Glutamatergic neuron (in vitro differentiated cells): Measurements from ENCODE around the gene MT1H. TPM values are rescaled to one million over a fixed set of nuclear protein-coding genes. Genes with fewer than 3 reads are reported as not detected.

Experiments used
- DNase-seq: peaks from one replicate; pipeline ENCODE4 v3.0.0; 2022
- H3K27ac Mint-ChIP-seq: one replicate; pipeline ENCODE4 v1.8.0; 2020; ENCODE audit warnings: mild to moderate bottlenecking, mixed read lengths, inconsistent platforms; ENCODE audit not compliant: unreplicated experiment
- H3K27me3 Mint-ChIP-seq: one replicate; pipeline ENCODE4 v1.8.0; 2020; ENCODE audit warnings: mild to moderate bottlenecking, moderate library complexity, mixed read lengths, inconsistent platforms; ENCODE audit not compliant: unreplicated experiment
- H3K36me3 Mint-ChIP-seq: one replicate; pipeline ENCODE4 v1.8.0; 2020; ENCODE audit warnings: mild to moderate bottlenecking, mixed read lengths, inconsistent platforms; ENCODE audit not compliant: unreplicated experiment
- H3K4me1 Mint-ChIP-seq: one replicate; pipeline ENCODE4 v1.8.0; 2020; ENCODE audit warnings: mild to moderate bottlenecking, low read depth, mixed read lengths, inconsistent platforms; ENCODE audit not compliant: unreplicated experiment
- H3K4me3 Mint-ChIP-seq: one replicate; pipeline ENCODE4 v1.8.0; 2020; ENCODE audit warnings: mild to moderate bottlenecking, mixed read lengths, inconsistent platforms; ENCODE audit not compliant: unreplicated experiment
- H3K9me3 Mint-ChIP-seq: one replicate; pipeline ENCODE4 v1.8.0; 2020; ENCODE audit warnings: mild to moderate bottlenecking, moderate library complexity, mixed read lengths, inconsistent platforms; ENCODE audit not compliant: unreplicated experiment
- total RNA-seq: library from RNA; stranded (reverse); fragmentation: NEBNext Ultra II Directional; extraction: Animal tissue kit (Norgen Biotek cat#: 25700); gene quantifications from one replicate; pipeline ENCODE4 v1.2.1, GENCODE V29; 2021; ENCODE audit not compliant: unreplicated experiment
- TF ChIP-seq, protein P1 (sequence below): fragments of 200-600 bp; sonication (generic); IDR thresholded peaks from one replicate; pipeline ENCODE4 v1.5.0; 2021; ENCODE audit not compliant: partially characterized antibody, unreplicated experiment

MT1H gene
- total RNA-seq, 1 donor from 2014 or later = not detected

DNA sequence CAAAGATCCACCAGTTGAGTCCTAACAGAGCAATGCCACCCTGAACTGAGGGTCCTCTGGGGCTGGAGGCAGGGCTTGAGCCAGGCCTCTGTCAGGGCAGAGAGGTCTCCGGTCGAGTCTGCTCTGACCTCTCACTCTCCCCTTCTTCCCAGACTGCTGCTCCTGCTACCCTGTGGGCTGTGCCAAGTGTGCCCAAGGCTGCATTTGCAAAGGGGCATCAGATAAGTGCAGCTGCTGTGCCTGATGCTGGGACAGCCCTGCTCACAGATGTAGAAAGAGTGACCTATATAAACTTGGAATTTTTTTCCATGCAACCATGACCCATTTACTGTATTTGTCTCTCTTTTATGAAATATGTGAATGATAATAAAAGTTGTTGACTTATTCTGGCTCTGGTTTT lies 20.3 kb upstream of the MT1H start:
- peaks cover 18% of the 10 kb centered on the region for H3K27me3 Mint-ChIP-seq

DNA sequence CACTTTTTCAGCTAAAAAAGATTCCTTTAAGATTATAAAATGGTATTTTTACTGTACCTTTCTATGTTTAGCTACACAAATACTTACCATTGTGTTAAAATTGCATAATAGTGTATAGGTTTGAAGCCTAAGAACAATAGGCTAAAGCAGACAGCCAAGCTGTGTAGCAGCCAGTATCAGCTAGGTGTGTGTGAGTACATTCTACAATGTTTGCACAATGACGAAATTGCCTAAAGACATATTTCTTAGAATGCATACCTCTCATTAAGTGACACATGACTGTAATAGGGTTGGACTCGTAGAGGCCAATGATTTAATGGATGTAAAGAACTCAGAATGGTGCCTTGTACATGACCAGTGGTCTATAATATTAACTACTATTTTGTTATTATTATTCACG lies 19.8 kb upstream of the MT1H start:
- TF ChIP-seq, protein P1, sequence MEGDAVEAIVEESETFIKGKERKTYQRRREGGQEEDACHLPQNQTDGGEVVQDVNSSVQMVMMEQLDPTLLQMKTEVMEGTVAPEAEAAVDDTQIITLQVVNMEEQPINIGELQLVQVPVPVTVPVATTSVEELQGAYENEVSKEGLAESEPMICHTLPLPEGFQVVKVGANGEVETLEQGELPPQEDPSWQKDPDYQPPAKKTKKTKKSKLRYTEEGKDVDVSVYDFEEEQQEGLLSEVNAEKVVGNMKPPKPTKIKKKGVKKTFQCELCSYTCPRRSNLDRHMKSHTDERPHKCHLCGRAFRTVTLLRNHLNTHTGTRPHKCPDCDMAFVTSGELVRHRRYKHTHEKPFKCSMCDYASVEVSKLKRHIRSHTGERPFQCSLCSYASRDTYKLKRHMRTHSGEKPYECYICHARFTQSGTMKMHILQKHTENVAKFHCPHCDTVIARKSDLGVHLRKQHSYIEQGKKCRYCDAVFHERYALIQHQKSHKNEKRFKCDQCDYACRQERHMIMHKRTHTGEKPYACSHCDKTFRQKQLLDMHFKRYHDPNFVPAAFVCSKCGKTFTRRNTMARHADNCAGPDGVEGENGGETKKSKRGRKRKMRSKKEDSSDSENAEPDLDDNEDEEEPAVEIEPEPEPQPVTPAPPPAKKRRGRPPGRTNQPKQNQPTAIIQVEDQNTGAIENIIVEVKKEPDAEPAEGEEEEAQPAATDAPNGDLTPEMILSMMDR = no peak

More for the DNA sequence above, 20.3 kb upstream of the MT1H start:
- peaks cover 7% of the 10 kb centered on the region for H3K9me3 Mint-ChIP-seq
- no peak overlapping the region for H3K4me3 Mint-ChIP-seq
- H3K4me1 Mint-ChIP-seq = no peaks in the 10 kb centered on the region
- TF ChIP-seq, protein P1 = no peak
- DNase-seq = no peak
- no peaks in the 10 kb centered on the region for H3K36me3 Mint-ChIP-seq
- no peak overlapping the region for H3K27ac Mint-ChIP-seq

DNA sequence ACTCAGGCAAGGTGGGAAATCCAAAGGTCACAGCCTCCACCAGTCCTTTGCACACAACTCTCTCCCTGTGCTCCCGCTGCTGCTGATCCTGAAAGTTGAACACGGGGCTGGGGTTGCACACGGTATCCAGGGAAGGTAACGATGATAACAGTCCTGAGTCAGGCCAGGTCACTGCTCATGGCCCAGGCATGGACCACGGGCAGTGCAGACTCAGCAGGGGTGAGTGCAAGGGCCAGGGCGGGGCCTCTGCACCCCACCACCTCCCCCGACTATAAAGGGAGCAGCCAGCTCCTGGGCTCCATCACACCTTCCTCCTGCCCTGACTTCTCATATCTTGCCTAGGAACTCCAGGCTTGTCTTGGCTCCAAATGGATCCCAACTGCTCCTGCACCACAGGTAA lies 18.0 kb upstream of the MT1H start, which contains the start of gene MT1B:
Gene MT1B (plus strand): TSS at position 301 of the 400 bp plus-strand sequence. CDS start 68 bp downstream, at position 369.
- Mint-ChIP-seq H3K36me3 (no peaks in the 10 kb centered on the region), H3K27me3 (peaks cover 4% of the 10 kb centered on the region), H3K4me3 (no peak within 1 kb of the TSS), H3K9me3 (peaks cover 5% of the 10 kb centered on the region), H3K4me1 (no peaks in the 10 kb centered on the region), H3K27ac (no peak within 1 kb of the TSS)
- TF ChIP-seq, protein P1 = no peak
- DNase-seq = no peak

More for the DNA sequence above, 19.8 kb upstream of the MT1H start:
- no peaks in the 10 kb centered on the region for H3K4me1 Mint-ChIP-seq
- no peak overlapping the region for H3K4me3 Mint-ChIP-seq
- peaks cover 12% of the 10 kb centered on the region for H3K27me3 Mint-ChIP-seq
- peaks cover 7% of the 10 kb centered on the region for H3K9me3 Mint-ChIP-seq
- DNase-seq = no peak
- no peak overlapping the region for H3K27ac Mint-ChIP-seq
- no peaks in the 10 kb centered on the region for H3K36me3 Mint-ChIP-seq

DNA sequence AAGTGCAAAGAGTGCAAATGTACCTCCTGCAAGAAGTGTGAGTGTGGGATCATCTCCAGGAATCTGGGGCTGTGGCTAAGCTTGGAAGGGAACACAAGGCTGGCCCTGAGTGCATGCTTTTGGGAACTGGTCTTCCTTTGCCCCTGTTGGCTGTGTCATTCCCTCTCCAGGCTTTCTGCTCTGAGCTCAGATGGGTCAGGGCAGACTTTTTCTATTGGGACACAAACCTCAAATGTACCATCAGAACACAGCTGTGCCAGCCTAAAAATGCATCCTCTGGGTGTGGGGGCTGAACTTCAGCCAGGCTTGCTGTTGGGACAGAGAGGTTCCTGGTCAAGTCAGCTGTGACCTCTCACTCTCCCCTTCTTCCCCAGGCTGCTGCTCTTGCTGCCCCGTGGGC lies 17.0 kb upstream of the MT1H start:
- H3K27me3 Mint-ChIP-seq = peaks cover 8% of the 10 kb centered on the region
- H3K4me3 Mint-ChIP-seq = no peak overlapping the region
- TF ChIP-seq, protein P1 = no peak

DNA sequence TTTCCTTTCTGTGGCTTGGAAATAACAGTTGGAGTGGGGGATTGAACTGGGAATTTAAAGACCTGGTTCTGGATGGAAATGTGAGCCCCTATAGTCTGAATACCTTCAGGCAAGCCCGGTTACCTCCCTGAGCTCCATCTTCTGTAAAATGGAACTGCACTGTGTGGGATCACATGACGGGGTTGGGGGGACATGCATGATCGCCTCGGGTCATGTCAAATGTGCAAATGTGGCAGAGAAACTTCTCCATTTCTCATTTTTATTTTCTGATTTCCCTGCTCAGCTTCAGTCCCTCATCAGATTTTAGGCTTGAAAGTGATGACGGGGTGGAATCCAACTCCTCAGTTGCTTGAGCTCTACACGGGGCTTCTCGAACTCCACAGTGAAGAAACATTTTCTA lies 16.4 kb upstream of the MT1H start:
- Mint-ChIP-seq H3K9me3 (peaks cover 7% of the 10 kb centered on the region), H3K4me3 (no peak overlapping the region), H3K27me3 (peaks cover 12% of the 10 kb centered on the region), H3K36me3 (no peaks in the 10 kb centered on the region), H3K27ac (no peak overlapping the region), H3K4me1 (no peaks in the 10 kb centered on the region)
- TF ChIP-seq, protein P1 = no peak
- no peak for DNase-seq

More for the DNA sequence above, 17.0 kb upstream of the MT1H start:
- Mint-ChIP-seq H3K9me3 (peaks cover 5% of the 10 kb centered on the region), H3K36me3 (no peaks in the 10 kb centered on the region), H3K27ac (no peak overlapping the region), H3K4me1 (no peaks in the 10 kb centered on the region)
- no peak for DNase-seq
